Epithelial cell of esophagus (primary cell): Measurements from ENCODE around the gene GET3.

Source experiments
- DNase-seq: peaks from one replicate; pipeline ENCODE4 v3.0.0; 2010; ENCODE audit warnings: low read depth
- H3K4me3 ChIP-seq: 2 replicates; pipeline ENCODE4 v1.5.1; 2011; ENCODE audit warnings: mild to moderate bottlenecking, low read length, control low read depth
- CTCF ChIP-seq: IDR thresholded peaks from 2 replicates; pipeline ENCODE4 v1.5.1; 2011; ENCODE audit warnings: low read depth, mild to moderate bottlenecking, low read length, control low read depth, inconsistent platforms; ENCODE audit not compliant: insufficient read depth; ENCODE audit errors: missing control alignments

Gene GET3

DNA sequence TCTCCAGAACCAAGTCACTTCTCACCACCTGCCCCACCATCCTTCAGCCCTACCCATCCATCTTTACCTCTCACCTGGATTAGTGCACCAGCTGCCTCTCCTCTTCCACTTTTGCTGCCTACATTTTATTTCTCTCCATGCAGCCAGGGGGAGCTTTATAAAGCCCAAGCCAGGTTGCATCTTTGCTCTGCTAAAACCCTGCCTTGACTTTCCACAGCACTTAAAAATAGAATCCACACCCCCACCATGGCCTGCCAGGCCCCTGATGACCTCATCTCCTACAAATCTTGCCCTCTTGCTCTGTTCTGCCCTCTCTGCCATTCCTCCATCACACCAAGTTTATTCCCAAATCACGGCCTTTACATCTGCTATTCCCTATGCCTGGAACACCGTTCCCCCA lies 36.3 kb downstream of the GET3 start:
- TF ChIP-seq CTCF, result peak; percentile 45
- DNase-seq, result peak; percentile 42
- no peak overlapping the region for H3K4me3 ChIP-seq

- peak within 1 kb of the TSS; percentile 78 for H3K4me3 ChIP-seq
- peak; percentile 96 for DNase-seq
- no peak for TF ChIP-seq CTCF
Observed at GRCh38 chr19:12774588-12775555, 37.6 kb downstream of the GET3 start, which contains the start of gene HOOK2. Gene HOOK2, minus strand, starts transcription at chr19:12775552. Its CDS starts 103 bp downstream, at chr19:12775449.

DNA sequence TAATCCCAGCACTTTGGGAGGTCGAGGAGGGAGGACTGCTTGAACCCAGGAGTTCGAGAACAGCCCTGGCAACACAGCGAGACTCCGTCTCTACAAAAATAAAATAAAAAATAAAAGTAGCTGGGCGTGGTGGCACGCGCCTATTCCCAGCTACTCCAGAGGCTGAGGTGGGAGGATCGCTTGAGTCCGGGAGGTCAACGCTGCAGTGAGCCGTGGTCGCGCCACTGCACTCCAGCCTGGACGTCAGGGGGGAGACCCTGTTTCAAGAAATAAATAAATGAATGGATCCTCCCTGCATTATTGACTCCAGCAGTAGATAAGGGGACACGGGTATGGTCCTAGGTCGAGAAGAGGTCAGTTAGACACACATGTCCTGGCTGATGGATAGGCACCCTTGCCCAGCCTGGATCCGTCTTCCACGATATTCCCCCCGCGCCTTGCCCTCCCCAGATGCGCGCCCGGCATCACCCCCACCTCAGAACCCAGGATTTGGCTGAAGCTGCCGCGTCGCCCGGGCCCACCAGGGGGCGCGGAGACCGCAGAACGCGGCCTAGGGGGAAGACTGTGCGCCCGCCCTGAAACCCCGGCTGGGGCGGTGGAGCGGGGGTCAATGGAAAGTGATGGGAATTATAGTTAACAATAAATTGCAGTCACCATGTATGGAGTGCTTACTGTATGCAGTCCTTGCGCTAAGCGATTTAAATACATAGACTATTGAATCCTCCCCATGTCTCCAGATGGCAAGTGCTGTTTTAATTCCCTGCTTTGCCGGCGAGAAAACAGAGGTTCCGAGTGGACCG lies 40.1 kb downstream of the GET3 start:
- peak; percentile 75 for DNase-seq
- peak overlapping the region; percentile 69 for H3K4me3 ChIP-seq
- peak; percentile 80 for TF ChIP-seq CTCF

DNA sequence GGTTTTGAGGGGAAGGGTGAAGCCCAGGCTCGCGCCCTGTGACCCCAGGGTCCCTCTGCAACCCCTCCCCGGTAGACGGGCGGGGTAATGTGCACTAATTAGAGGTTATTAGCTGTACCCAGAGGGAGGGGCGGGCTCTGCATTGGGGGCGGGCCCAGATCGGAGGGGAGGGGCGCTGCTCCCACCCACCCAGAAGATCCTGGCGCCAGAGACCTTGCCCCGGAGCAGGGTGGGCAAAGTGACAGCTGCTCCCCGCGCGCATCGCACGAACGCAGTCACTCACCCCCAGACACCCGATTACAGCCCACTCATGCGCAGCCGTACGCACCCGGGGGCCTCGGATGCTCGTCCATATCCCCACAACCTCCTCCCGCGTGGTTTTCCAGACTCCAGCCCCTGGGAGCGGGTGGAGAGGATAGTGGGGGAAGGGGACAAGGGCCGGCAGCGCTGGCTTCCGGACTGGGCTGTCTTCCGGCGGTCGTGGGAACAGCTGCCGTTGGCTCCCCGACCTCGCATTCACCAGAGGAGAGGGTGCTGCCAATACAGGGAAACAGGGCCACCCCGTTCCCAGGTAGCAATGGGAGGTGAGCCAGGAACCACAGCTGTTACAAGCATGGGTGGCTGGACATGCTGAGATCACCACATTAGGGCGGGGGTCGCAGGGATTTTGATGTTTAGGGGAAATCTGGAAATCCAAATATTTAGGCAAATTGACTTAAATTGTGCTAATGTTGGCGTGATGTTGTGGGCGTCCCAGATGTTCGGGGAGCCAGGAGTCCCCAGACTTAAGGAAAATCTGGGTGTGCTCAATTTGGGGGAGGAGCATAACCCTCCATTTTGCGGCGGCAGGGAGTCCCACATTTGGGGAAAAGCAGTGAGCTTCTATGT lies 41.0 kb downstream of the GET3 start:
- peak; percentile 64 for DNase-seq
- TF ChIP-seq CTCF, result no peak
- H3K4me3 ChIP-seq, result peak overlapping the region; percentile 69

GRCh38 chr19:12778905-12779161 lies 41.5 kb downstream of the GET3 start:
- DNase-seq, result no peak
- H3K4me3 ChIP-seq, result peak overlapping the region; percentile 69

More at GRCh38 chr19:12778905-12779161, 41.5 kb downstream of the GET3 start:
- TF ChIP-seq CTCF, result no peak
